Renal pelvis (tissue), 12 donors: ENCODE data around the gene SNX12. TPM values are rescaled to one million over a fixed set of nuclear protein-coding genes. Genes with fewer than 3 reads are reported as not detected.
A peak's percentile ranks its signal among the peaks of the same experiment; 100 is the strongest.

ENCODE experiments used
- DNase-seq: peaks from one replicate; pipeline ENCODE4 v3.0.0-alpha.2; 2013
- long read RNA-seq, 16 experiments: transcript quantifications; one replicate each; lab custom pipeline, GENCODE V29; 2026
- polyA plus RNA-seq, 3 donors: library from polyadenylated mRNA; unstranded; fragments of 120-200 nt; gene quantifications; one replicate each; pipeline ENCODE4 v1.2.1, GENCODE V29; 2013; ENCODE audit not compliant: insufficient read length in 3 of 3

SNX12 gene
- 10 to 100 TPM; 53.6 to 54.2 (median 54.1) TPM for polyA plus RNA-seq
- long read RNA-seq, donor 1, transcript SNX12-202 (4 exons, 2,376 nt), result major isoform, 7 of 39 reads
- long read RNA-seq, donor 1, partial matches to known transcripts, result 32 of 39 reads
- long read RNA-seq, donor 1, other reads (novel, unspliced or antisense), result 0 of 39 reads
- long read RNA-seq, donor 2, transcript SNX12-202 (4 exons, 2,376 nt), result major isoform, 19 of 35 reads
- long read RNA-seq, donor 2, partial matches to known transcripts, result 16 of 35 reads
- long read RNA-seq, donor 2, other reads (novel, unspliced or antisense), result 0 of 35 reads
- long read RNA-seq, donor 3, transcript SNX12-202 (4 exons, 2,376 nt), result major isoform, 9 of 9 reads
- long read RNA-seq, donor 3, partial matches to known transcripts, result 0 of 9 reads
- long read RNA-seq, donor 3, other reads (novel, unspliced or antisense), result 0 of 9 reads
- long read RNA-seq, donor 4, transcript SNX12-202 (4 exons, 2,376 nt), result major isoform, 10 of 11 reads
- long read RNA-seq, donor 4, partial matches to known transcripts, result 0 of 11 reads
- long read RNA-seq, donor 4, other reads (novel, unspliced or antisense), result 0 of 11 reads
- long read RNA-seq, donor 5, partial matches to known transcripts, result 0 of 4 reads
- long read RNA-seq, donor 5, other reads (novel, unspliced or antisense), result 0 of 4 reads
- long read RNA-seq, donor 6, transcript SNX12-202 (4 exons, 2,376 nt), result major isoform, 14 of 14 reads
- long read RNA-seq, donor 6, partial matches to known transcripts, result 0 of 14 reads
- long read RNA-seq, donor 6, other reads (novel, unspliced or antisense), result 0 of 14 reads
- long read RNA-seq, donor 7, transcript SNX12-202 (4 exons, 2,376 nt), result major isoform, 16 of 16 reads
- long read RNA-seq, donor 7, partial matches to known transcripts, result 0 of 16 reads
- long read RNA-seq, donor 7, other reads (novel, unspliced or antisense), result 0 of 16 reads
- long read RNA-seq, donor 8, partial matches to known transcripts, result 0 of 3 reads
- long read RNA-seq, donor 8, other reads (novel, unspliced or antisense), result 0 of 3 reads
- long read RNA-seq, donor 9, transcript SNX12-202 (4 exons, 2,376 nt), result major isoform, 11 of 12 reads
- long read RNA-seq, donor 9, partial matches to known transcripts, result 0 of 12 reads
- long read RNA-seq, donor 9, other reads (novel, unspliced or antisense), result 0 of 12 reads
- long read RNA-seq, donor 10, transcript SNX12-202 (4 exons, 2,376 nt), result major isoform, 10 of 10 reads
- long read RNA-seq, donor 10, partial matches to known transcripts, result 0 of 10 reads
- long read RNA-seq, donor 10, other reads (novel, unspliced or antisense), result 0 of 10 reads
- long read RNA-seq, donor 11, partial matches to known transcripts, result 0 of 4 reads
- long read RNA-seq, donor 11, other reads (novel, unspliced or antisense), result 0 of 4 reads
- long read RNA-seq, donor 12, transcript SNX12-202 (4 exons, 2,376 nt), result major isoform, 17 of 17 reads
- long read RNA-seq, donor 12, partial matches to known transcripts, result 0 of 17 reads
- long read RNA-seq, donor 12, other reads (novel, unspliced or antisense), result 0 of 17 reads
- long read RNA-seq, donor 13, transcript SNX12-202 (4 exons, 2,376 nt), result major isoform, 6 of 17 reads
- long read RNA-seq, donor 13, partial matches to known transcripts, result 11 of 17 reads
- long read RNA-seq, donor 13, other reads (novel, unspliced or antisense), result 0 of 17 reads
- long read RNA-seq, donor 14, transcript SNX12-202 (4 exons, 2,376 nt), result major isoform, 19 of 19 reads
- long read RNA-seq, donor 14, partial matches to known transcripts, result 0 of 19 reads
- long read RNA-seq, donor 14, other reads (novel, unspliced or antisense), result 0 of 19 reads
- long read RNA-seq, donor 15, transcript SNX12-202 (4 exons, 2,376 nt), result major isoform, 23 of 24 reads
- long read RNA-seq, donor 15, partial matches to known transcripts, result 0 of 24 reads
- long read RNA-seq, donor 15, other reads (novel, unspliced or antisense), result 0 of 24 reads
- long read RNA-seq, donor 16, transcript SNX12-202 (4 exons, 2,376 nt), result major isoform, 15 of 56 reads
- long read RNA-seq, donor 16, partial matches to known transcripts, result 40 of 56 reads
- long read RNA-seq, donor 16, other reads (novel, unspliced or antisense), result 0 of 56 reads

DNA sequence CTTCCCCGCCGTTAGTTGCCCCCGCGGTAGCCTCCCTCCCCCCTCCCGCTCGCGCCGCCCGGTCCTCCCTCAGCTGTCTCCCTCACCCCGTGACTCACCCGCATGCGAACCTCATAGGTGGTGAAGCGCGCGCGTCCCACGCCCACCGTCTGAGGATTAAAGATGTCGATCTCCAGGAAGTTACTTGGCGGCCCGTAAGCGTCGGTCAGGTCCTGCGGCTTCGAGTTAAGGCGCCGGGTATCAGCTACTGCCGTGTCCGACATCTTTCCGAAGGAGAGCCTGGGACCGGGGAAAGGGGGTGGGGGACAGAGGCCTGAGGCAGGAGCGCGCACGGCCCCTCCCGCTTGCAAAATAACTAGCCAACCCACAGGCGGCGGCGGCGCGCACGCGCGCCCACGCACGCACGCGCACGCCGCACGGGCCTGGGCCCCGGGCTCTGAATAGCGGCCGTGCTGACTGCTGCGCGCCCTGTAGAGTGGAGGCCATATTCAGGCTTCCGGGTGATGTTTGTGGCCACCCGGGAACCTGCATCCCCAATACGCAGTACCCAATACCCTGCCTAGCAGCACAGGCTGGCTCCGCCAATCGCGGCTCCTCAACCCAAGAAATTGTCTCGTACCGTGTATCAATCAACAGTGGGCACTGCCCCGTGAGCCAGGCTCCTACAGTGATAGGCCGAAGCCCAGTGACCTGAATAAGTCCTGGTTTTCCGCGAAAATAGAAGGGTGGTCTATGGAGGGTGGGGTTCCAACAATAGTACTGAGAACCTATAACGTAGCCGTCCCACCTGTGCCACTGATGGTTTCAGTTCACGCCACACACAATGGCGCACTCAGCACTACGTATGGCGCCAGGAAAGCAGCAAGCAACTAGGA, at the start of gene SNX12:
Gene SNX12, minus strand, starts transcription at position 291 of the 875 bp plus-strand sequence. Its CDS starts 28 bp downstream, at position 263.
- DNase-seq, result peak; percentile 90

DNA sequence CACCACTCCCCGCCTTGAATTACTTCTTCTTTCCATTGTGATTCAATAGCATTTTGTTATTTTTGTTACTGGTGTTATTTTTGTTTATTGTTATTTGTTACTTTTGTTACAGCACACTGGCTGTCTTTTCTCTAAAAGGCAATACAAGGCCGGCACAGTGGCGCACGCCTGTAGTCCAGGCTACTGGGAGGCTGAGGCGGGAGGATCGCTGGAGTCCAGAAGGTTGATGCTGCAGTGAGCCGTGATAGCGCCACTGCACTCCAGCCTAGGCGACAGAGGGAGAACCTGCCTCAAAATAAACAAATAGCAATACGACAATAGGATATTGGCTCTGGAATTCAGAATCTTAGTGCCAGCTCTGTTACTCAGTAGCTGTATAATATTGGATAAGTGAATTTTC, 49.2 kb upstream of the SNX12 start:
- no peak for DNase-seq

DNA sequence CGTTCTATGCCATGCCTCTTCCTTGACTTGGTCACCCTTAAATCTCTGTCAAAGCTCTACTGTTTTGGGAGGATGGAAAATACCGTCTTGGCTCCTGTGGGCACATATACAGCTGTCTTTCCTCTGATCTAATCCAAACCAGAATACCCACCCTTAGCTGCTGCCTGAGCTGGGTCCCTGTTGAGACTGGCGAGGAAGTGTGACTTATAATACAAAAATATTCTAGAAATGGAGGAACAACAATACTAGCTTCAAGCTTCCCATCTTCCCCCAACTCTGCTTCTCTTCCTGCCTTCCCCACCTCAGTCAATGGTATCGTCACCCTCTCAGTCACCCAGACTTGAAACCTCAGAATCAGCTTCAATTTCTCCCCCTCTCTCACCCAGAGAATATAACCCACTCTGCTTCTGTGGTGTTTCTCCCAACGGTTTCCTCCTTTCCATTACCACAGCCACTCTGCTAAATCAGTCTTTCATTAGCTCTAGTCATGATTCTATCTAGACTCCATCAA, 43.8 kb upstream of the SNX12 start:
- no peak for DNase-seq

DNA sequence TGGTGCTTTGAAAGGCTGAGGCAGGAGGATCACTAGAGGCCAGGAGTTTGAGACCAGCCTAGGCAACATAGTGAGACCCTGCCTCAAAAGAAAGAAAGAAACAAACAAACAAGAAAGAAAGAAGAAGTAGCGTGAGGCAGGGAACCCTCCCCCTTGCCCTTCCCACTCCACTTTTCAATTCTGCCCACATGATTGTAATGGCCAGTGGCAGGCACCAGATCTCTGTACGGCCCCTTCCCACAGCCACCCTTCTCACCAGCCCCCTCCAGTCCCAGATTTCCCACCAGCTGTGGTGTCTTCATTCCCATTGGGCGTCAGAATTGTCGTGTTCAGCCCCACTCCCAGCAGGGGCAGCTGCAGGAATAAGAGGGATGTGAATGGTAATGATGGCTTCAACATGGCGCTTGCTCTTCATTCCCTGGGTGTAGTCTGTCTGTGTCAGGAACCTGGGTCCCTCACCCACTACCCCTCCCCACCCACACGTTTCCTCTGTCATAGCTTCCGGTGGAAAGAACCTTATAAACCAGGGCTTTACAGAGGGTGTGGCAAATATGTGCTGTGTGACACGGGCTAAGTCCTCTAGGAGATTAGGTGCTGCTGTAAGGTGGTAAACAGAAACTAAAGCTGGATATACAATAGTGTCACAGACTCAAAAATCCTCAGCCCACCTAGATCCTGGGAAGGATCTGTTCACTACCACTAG, 43.2 kb upstream of the SNX12 start, which contains the start of gene IL2RG:
Gene IL2RG, minus strand, starts transcription at position 437 of the 703 bp plus-strand sequence. Its CDS starts 38 bp downstream, at position 399.
- no peak for DNase-seq

DNA sequence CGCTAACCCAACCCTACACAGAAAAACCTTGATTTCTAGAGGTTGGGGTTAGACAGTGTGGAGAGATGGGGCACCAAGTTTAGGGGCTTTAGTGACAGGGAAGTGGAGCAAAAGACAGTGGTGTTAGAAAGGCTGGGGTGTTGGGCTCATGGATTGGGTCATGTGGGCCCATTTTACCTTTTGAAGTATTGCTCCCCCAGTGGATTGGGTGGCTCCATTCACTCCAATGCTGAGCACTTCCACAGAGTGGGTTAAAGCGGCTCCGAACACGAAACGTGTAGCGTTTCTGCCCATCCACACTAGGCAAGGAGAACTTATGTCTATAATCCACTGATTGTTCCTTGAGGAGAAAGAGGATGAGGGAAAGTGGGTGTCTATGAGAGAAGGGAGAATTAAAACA, 40.9 kb upstream of the SNX12 start:
- DNase-seq, result no peak

DNA sequence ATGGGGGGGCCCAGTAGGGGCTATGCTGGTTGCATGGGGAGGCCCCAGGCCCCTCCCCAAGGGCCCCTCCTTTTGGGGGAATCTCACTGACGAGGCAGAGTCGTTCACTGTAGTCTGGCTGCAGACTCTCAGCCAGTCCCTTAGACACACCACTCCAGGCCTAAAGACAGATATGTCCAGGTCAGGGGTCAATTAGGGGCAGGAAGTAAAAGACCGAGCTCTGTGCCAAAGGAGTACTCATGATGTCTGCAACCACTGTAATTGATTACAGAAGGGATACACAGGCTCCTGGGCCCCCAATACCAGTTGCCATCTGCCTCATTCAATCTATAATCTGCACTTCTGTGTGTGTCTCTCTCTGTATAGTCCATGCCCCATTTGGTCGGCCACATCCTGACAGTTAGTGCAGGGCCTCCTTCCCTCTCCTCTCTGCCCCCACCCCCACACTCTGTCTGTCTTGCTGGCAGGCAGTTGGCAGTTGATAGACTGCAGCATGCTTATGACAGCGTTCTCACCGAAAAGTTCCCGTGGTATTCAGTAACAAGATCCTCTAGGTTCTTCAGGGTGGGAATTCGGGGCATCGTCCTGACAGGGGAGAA, 39.7 kb upstream of the SNX12 start:
- DNase-seq, result no peak

DNA sequence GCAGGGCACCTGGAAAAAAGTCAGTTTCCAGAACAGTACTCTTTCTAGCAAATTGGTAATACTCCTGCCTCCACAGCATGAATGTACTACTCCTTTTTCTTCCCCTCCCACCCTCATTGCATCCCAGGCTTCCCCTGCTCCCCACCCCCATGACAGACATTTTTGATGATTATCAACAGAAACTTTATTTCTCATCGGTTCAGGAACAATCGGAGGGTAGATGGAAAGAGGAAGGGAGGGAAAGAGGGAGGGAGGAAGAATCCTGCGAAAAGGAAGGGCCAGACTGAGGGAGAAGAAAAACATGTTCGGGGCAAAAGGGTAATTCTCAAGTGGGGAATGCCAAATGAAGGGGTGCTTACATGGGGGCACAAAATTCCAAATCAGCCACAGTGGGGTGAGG, 39.1 kb upstream of the SNX12 start:
- DNase-seq, result no peak

DNA sequence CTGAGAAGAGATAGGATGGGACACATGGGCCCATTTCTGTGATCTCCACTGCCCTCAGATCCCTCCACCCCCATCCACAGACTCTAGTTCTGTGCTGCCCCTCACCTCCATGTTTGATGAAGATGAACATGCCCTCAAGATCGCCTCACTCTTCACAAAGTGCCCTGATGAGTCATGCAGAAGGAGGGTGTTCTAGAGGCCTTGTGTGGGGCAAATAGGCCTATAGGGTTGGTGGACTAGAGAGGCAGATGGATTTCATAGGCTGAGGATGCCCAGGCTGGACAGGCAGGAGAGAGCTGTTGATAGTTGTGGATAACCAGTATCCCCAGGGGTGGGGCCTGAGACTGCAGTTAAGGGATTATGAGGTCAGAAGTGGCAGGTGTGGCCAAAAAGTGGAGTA, 38.3 kb upstream of the SNX12 start, which contains the start of gene CXorf65:
Gene CXorf65, minus strand, starts transcription at position 314 of the 400 bp plus-strand sequence. Its CDS starts 184 bp downstream, at position 130.
- DNase-seq, result no peak

DNA sequence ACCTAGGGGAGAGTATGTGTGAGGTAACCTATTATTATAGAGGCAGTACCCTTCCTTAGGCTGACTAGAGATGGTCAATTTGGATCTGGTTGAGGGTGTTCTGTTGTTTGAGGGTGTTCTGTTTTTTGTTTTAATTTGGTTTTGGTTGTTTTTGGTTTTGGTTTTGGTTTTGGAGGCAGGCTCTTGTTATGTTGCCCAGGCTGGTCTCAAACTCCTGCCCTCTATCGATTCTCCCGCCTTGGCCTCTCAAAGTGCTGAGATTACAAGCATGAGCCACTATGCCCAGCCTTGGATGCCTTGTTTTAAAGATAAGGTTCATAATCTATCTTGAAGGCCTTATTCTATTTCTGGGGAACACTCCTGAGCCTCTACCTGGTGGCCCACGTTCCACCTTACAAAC, 37.5 kb upstream of the SNX12 start:
- no peak for DNase-seq

DNA sequence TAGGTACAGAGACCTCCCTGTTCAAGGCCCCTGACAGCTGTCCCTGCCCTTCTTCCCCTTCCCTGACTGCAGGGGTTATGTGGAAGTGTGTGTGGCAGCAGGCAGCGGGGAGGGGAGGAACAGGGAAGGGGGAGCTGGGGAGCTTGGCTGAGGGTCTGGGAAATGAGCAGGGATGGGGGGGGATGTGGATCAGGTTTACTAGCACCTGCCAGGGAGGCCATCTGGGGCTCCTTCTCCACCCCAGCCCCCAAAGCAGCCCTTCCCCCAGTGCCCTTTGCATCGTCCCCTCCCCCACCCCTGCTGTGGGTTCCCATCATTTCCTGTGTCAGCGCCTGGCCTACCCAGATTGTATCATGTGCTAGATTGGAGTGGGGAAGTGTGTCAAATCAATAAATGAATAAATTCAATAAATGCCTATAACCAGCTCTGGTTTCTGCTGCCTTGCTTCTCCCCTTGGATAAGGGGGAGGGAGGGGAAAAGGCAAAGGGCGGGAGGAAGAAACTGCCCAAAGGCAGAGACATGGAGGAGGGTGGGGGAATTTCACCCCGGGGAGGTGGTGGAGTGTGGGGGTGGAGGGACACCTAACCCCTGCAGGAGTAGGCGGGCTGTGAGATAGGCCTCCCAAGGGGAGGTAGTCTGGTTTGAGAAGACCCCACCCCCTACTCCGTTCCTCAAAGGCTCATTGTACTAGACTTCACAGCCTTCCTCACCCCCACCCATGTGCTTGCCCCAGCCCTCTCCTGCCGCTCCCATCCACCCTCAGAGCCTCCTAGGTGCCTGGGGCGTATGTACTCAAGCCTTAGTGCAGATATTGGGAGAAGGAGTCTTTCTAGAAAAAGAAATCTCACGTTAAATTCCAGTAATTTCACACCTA, 35.2 kb upstream of the SNX12 start:
- DNase-seq, result peak; percentile 20

DNA sequence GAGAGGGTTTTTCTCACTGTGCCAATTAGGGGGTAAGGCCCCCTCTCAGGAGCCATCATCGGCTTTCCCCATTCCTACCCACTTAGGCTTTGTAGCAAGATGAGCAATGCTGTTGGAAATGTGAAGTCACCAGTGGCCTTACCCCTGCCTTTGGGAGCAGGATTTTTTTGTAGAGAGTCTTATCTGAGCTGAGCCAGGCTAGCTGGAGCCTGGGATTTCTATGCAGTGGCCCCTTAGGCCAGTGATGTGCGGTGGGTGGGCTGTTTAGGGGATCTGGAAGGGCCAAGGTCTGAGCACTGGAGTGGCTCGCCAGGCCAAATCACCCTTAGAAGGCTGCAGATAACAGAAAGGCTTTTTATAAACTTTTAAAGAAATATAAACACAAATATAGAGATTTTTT, 34.2 kb upstream of the SNX12 start:
- no peak for DNase-seq

DNA sequence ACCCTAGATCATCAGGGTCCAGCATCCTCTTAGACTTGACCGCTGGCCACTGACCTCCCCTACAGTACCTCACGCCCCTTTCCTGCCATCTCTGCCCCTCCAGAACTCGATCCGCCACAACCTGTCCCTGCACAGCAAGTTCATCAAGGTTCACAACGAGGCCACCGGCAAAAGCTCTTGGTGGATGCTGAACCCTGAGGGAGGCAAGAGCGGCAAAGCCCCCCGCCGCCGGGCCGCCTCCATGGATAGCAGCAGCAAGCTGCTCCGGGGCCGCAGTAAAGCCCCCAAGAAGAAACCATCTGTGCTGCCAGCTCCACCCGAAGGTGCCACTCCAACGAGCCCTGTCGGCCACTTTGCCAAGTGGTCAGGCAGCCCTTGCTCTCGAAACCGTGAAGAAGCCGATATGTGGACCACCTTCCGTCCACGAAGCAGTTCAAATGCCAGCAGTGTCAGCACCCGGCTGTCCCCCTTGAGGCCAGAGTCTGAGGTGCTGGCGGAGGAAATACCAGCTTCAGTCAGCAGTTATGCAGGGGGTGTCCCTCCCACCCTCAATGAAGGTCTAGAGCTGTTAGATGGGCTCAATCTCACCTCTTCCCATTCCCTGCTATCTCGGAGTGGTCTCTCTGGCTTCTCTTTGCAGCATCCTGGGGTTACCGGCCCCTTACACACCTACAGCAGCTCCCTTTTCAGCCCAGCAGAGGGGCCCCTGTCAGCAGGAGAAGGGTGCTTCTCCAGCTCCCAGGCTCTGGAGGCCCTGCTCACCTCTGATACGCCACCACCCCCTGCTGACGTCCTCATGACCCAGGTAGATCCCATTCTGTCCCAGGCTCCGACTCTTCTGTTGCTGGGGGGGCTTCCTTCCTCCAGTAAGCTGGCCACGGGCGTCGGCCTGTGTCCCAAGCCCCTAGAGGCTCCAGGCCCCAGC, 32.7 kb upstream of the SNX12 start:
- no peak for DNase-seq

DNA sequence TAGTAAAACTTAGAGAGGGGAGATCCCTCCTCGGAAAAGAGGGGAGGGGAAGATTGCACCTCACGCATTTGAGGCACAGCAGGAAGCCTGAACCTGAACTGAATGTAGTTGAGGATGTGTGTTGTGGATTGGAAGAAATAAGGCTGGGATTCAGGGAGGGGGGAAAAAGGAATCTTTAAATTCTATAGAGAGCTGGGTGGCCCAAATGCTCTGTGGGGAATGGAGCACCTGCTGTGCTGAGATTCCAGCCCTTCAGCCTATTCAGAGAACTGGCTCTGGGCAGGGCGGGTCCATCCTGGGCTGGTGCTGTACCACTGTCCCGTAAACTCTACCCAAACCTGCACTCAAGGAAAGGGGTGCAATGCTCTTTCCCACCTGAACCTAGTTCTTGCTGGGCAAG, 31.6 kb upstream of the SNX12 start:
- no peak for DNase-seq

DNA sequence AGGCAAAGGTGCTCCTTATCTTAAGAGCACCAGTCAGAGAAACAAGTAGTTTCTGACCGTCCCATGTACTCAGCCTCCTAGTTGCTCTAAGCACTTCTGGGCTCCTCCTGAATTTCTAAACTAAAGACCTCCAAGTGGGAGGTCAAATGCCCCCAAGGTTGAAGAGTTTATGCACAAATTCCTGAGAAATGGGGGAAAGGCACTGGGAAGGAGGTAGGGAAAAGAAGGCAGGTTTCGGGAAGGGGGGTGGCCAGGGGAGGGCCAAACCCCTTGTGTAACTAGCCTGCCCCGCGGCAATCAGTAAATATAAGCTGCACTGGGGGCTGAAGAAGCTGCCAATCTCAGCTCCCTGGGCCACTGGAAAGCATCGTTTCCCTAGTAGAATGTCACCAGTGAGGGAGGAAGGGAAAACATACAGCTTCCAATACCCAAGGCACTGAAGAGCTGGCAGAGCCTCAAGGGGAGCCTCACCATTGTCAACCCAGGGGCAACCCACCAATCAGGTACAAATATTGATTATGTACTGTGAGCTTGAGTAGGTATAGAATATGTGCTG, 30.9 kb upstream of the SNX12 start:
- no peak for DNase-seq

DNA sequence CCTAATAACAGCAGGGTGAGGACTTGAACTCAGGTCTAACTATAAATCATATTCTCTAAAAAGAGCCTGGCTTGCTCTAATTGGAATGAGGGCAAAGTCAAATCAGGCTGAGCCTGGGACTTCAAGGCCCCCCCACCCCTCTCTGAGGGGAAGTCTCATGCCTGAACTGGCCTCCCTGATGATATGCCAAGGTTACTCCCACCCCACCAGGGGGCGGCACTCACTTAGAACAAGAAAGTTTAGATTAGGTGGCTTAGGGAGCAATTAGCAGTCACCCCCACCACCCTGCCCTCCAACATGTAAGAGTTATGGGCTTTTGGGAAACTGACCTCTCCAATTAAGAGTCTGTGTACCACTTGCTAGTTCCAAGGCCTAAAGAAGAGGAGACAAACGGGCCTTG, 30.2 kb upstream of the SNX12 start:
- no peak for DNase-seq
